Liver (tissue), 9 donors: ENCODE measurements around the gene ADGRV1. TPM values are rescaled to one million over a fixed set of nuclear protein-coding genes. Genes with fewer than 3 reads are reported as not detected.

Experiments used
- DNase-seq: peaks from one replicate; pipeline ENCODE4 v3.0.0-alpha.2; 2017; ENCODE audit warnings: low spot score
- H3K27ac ChIP-seq, 2 donors: one replicate each; pipeline ENCODE4 v1.7.0; 2013; ENCODE audit warnings: inconsistent platforms in 2 of 2, low read length in 2 of 2, control low read depth in 1 of 2, low read depth in 1 of 2, mild to moderate bottlenecking in 1 of 2
- H3K27me3 ChIP-seq, 4 donors: one replicate each; pipeline versions ENCODE4 v1.6.1 to v1.7.0; 2013; ENCODE audit warnings: low read length in 3 of 4, inconsistent platforms in 1 of 4, mild to moderate bottlenecking in 1 of 4, moderate library complexity in 1 of 4; ENCODE audit not compliant: control insufficient read depth in 4 of 4, insufficient read depth in 4 of 4
- H3K36me3 ChIP-seq, 4 donors: one replicate each; pipeline versions ENCODE4 v1.6.1 to v1.7.0; 2013; ENCODE audit warnings: low read length in 3 of 4, mild to moderate bottlenecking in 3 of 4, low read depth in 1 of 4, moderate library complexity in 1 of 4; ENCODE audit not compliant: control insufficient read depth in 4 of 4, insufficient read depth in 3 of 4
- H3K4me1 ChIP-seq, 4 donors: one replicate each; pipeline versions ENCODE4 v1.6.1 to v1.7.0; 2013; ENCODE audit warnings: low read length in 3 of 4, mild to moderate bottlenecking in 3 of 4, moderate library complexity in 1 of 4; ENCODE audit not compliant: control insufficient read depth in 4 of 4, insufficient read depth in 4 of 4
- H3K4me3 ChIP-seq, 3 donors: one replicate each; pipeline versions ENCODE4 v1.6.1 to v1.7.0; 2013; ENCODE audit warnings: low read length in 3 of 3, control low read depth in 1 of 3, low read depth in 1 of 3, mild to moderate bottlenecking in 1 of 3
- H3K9ac ChIP-seq, 2 donors: one replicate each; pipeline ENCODE4 v1.7.0; 2013; ENCODE audit warnings: low read length in 2 of 2, mild to moderate bottlenecking in 2 of 2, moderate library complexity in 2 of 2, control low read depth in 1 of 2, low read depth in 1 of 2
- H3K9me3 ChIP-seq, 4 donors: one replicate each; pipeline versions ENCODE4 v1.6.1 to v1.7.0; 2013; ENCODE audit warnings: low read length in 3 of 4; ENCODE audit not compliant: control insufficient read depth in 4 of 4
- ATF3 ChIP-seq: IDR thresholded peaks from 2 replicates; pipeline ENCODE4 v1.6.1; 2016; ENCODE audit warnings: antibody characterized with exemption
- CTCF ChIP-seq: fragments of 150-350 bp; IDR thresholded peaks from 2 replicates; pipeline ENCODE4 v1.5.1; 2017; ENCODE audit warnings: improper control_type of control experiment, low read depth, low read length; ENCODE audit not compliant: missing input control
- EGR1 ChIP-seq, 2 donors: IDR thresholded peaks; 2 replicates each; pipeline ENCODE4 v1.6.1; 2016 to 2018; ENCODE audit warnings: antibody characterized with exemption in 2 of 2, low read depth in 2 of 2
- FOXA1 ChIP-seq: IDR thresholded peaks from 2 replicates; pipeline ENCODE4 v1.6.1; 2016; ENCODE audit warnings: antibody characterized with exemption
- FOXA2 ChIP-seq: IDR thresholded peaks from 2 replicates; pipeline ENCODE4 v1.6.1; 2016; ENCODE audit warnings: antibody characterized with exemption
- GABPA ChIP-seq, 2 donors: IDR thresholded peaks in 1 of 2; conservative IDR thresholded peaks in 1 of 2; 2 replicates each; pipeline ENCODE4 v1.6.1; 2016; ENCODE audit warnings: antibody characterized with exemption in 2 of 2, mild to moderate bottlenecking in 1 of 2, moderate library complexity in 1 of 2
- HNF4A ChIP-seq, 2 donors: conservative IDR thresholded peaks; 2 replicates each; pipeline ENCODE4 v1.6.1; 2016; ENCODE audit warnings: antibody characterized with exemption in 2 of 2, mild to moderate bottlenecking in 2 of 2
- HNF4G ChIP-seq: IDR thresholded peaks from 2 replicates; pipeline ENCODE4 v1.6.1; 2016; ENCODE audit warnings: antibody characterized with exemption
- JUND ChIP-seq, 2 donors: IDR thresholded peaks; 2 replicates each; pipeline ENCODE4 v1.6.1; 2016; ENCODE audit warnings: antibody characterized with exemption in 2 of 2
- MAX ChIP-seq: IDR thresholded peaks from 2 replicates; pipeline ENCODE4 v1.6.1; 2016; ENCODE audit warnings: antibody characterized with exemption
- NR2F2 ChIP-seq: IDR thresholded peaks from 2 replicates; pipeline ENCODE4 v1.6.1; 2016; ENCODE audit warnings: antibody characterized with exemption
- RAD21 ChIP-seq, 2 donors: IDR thresholded peaks; 2 replicates each; pipeline ENCODE4 v1.6.1; 2016; ENCODE audit warnings: antibody characterized with exemption in 2 of 2, mild to moderate bottlenecking in 2 of 2
- REST ChIP-seq: IDR thresholded peaks from 2 replicates; pipeline ENCODE4 v1.6.1; 2016; ENCODE audit warnings: antibody characterized with exemption, mild to moderate bottlenecking
- RXRA ChIP-seq, 2 donors: IDR thresholded peaks; 2 replicates each; pipeline ENCODE4 v1.6.1; 2017 to 2018; ENCODE audit warnings: antibody characterized with exemption in 2 of 2, mild to moderate bottlenecking in 1 of 2
- SP1 ChIP-seq: IDR thresholded peaks from 2 replicates; pipeline ENCODE4 v1.6.1; 2018; ENCODE audit warnings: antibody characterized with exemption, mild to moderate bottlenecking
- TAF1 ChIP-seq: conservative IDR thresholded peaks from 2 replicates; pipeline ENCODE4 v1.6.1; 2016; ENCODE audit warnings: antibody characterized with exemption, mild to moderate bottlenecking
- YY1 ChIP-seq: IDR thresholded peaks from 2 replicates; pipeline ENCODE4 v1.6.1; 2016; ENCODE audit warnings: antibody characterized with exemption, mild to moderate bottlenecking
- ZBTB33 ChIP-seq: IDR thresholded peaks from 2 replicates; pipeline ENCODE4 v1.6.1; 2016; ENCODE audit warnings: antibody characterized with exemption
- WGBS: extraction: QIAGEN DNeasy Blood & Tissue Kit; methylation state at CpG from one replicate; pipeline ENCODE4 v1.1.7; 2013; 5-methylcytosine and 5-hydroxymethylcytosine counted together
- polyA plus RNA-seq, 2 donors: library from polyadenylated mRNA; stranded (reverse) in 1 of 2; unstranded in 1 of 2; fragments of 200-250 nt in 1 of 2; fragments of >200 nt in 1 of 2; fragmentation: Nextera tagmentation in 1 of 2; extraction: Ambion mirVana in 1 of 2; gene quantifications; one replicate each; pipeline versions ENCODE4 v1.2.1 to v1.2.3, GENCODE V29; 2013 to 2015
- total RNA-seq, 2 donors: library from RNA; depleted of rRNA; stranded (reverse); fragments of >200 nt; gene quantifications; one replicate each; pipeline ENCODE4 v1.2.3, GENCODE V29; 2014
- donor health status: healthy.
- donor health status: healthy.
- donor health status: healthy.
- donor health status: healthy.
- donor health status: healthy.

ADGRV1 gene
- total and polyA plus RNA-seq, 4 donors, result 5.1 to 15.5 (median 9.6) TPM

- no peak overlapping the region for H3K27ac ChIP-seq
- WGBS, result 96% methylated on average over 5 of the region's 5 CpGs
These were observed 473.5 kb downstream of the ADGRV1 start for GRCh38 chr5:91032125-91032524.

More at GRCh38 chr5:91032125-91032524, 473.5 kb downstream of the ADGRV1 start:
- H3K9ac ChIP-seq, result no peak overlapping the region
- DNase-seq, result no peak
- H3K9me3 ChIP-seq, result no peaks in the 10 kb centered on the region
- no peaks in the 10 kb centered on the region for H3K36me3 ChIP-seq
- TF ChIP-seq ATF3 (no peak), GABPA (IDR thresholded peaks at IDR 0.05 in 1 of 2, conservative IDR thresholded peaks at IDR 0.05 in 1 of 2) (no peak), MAX (no peak), TAF1 (no peak), HNF4A (conservative IDR thresholded peaks at IDR 0.05) (no peak), EGR1 (IDR thresholded peaks at IDR 0.05; ENCODE audit: low read depth in 2 of 2) (no peak), RXRA (IDR thresholded peaks at IDR 0.05) (no peak), YY1 (no peak), NR2F2 (no peak), CTCF (no peak), FOXA1 (no peak), JUND (IDR thresholded peaks at IDR 0.05) (no peak), RAD21 (IDR thresholded peaks at IDR 0.05) (no peak), ZBTB33 (no peak), REST (no peak), SP1 (no peak), HNF4G (no peak), FOXA2 (no peak)
- H3K4me3 ChIP-seq, result no peak overlapping the region
- H3K27me3 ChIP-seq, result no peaks in the 10 kb centered on the region
- peaks cover 6 to 30% (median 13%) of the 10 kb centered on the region in 4 donors for H3K4me1 ChIP-seq
